Endothelial cell of umbilical vein (primary cell): ENCODE data around the gene CCDC197.

ENCODE experiments used
- CTCF ChIP-seq, 2 donors: IDR thresholded peaks; 1 replicate in 1 of 2; 2 replicates in 1 of 2; pipeline ENCODE4 v1.5.1; 2011; ENCODE audit warnings: low read length in 2 of 2, mild to moderate bottlenecking in 2 of 2, moderate library complexity in 2 of 2, control low read depth in 1 of 2, inconsistent platforms in 1 of 2, low read depth in 1 of 2; ENCODE audit not compliant: insufficient read depth in 1 of 2; ENCODE audit errors: extremely low read depth in 1 of 2
- EZH2 ChIP-seq: IDR thresholded peaks from 2 replicates; pipeline ENCODE4 v1.6.1; 2012; ENCODE audit warnings: borderline replicate concordance, low read depth, mild to moderate bottlenecking, moderate library complexity, low read length, inconsistent platforms; ENCODE audit not compliant: severe bottlenecking
- GATA2 ChIP-seq: IDR thresholded peaks from 2 replicates; pipeline ENCODE4 v1.7.0; 2011; ENCODE audit warnings: low read depth, mild to moderate bottlenecking, moderate library complexity, mixed read lengths, low read length; ENCODE audit not compliant: insufficient read length, insufficient read depth
- JUN ChIP-seq: IDR thresholded peaks from 2 replicates; pipeline ENCODE4 v1.6.1; 2011; ENCODE audit warnings: borderline replicate concordance, low read depth; ENCODE audit not compliant: insufficient read length, insufficient read depth
- POLR2A ChIP-seq: IDR thresholded peaks from 2 replicates; pipeline ENCODE4 v1.6.1; 2012; ENCODE audit warnings: low read depth, mild to moderate bottlenecking, control low read depth, low read length
- POLR2AphosphoS5 ChIP-seq: IDR thresholded peaks from 2 replicates; pipeline ENCODE4 v1.6.1; 2012; ENCODE audit warnings: low read depth, mild to moderate bottlenecking, control low read depth, low read length, moderate library complexity; ENCODE audit not compliant: insufficient read depth

GRCh38 chr14:93996130-93996695, 888 bp upstream of the CCDC197 start:
- TF ChIP-seq CTCF (IDR thresholded peaks at IDR 0.05; ENCODE audit: extremely low read depth in 1 of 2, insufficient read depth in 1 of 2, low read depth in 1 of 2, low read length in 2 of 2) (no peak), POLR2AphosphoS5 (no peak), POLR2A (no peak), JUN (no peak), GATA2 (no peak), EZH2 (no peak)
